ENCODE results near the gene USP36. TPM values are rescaled to one million over a fixed set of nuclear protein-coding genes. Genes with fewer than 3 reads are reported as not detected.
A peak's percentile ranks its signal among the peaks of the same experiment; 100 is the strongest.

USP36 gene
- polyA plus RNA-seq, 3 donors, result 4.4 to 30.0 (median 6.1) TPM

DNA sequence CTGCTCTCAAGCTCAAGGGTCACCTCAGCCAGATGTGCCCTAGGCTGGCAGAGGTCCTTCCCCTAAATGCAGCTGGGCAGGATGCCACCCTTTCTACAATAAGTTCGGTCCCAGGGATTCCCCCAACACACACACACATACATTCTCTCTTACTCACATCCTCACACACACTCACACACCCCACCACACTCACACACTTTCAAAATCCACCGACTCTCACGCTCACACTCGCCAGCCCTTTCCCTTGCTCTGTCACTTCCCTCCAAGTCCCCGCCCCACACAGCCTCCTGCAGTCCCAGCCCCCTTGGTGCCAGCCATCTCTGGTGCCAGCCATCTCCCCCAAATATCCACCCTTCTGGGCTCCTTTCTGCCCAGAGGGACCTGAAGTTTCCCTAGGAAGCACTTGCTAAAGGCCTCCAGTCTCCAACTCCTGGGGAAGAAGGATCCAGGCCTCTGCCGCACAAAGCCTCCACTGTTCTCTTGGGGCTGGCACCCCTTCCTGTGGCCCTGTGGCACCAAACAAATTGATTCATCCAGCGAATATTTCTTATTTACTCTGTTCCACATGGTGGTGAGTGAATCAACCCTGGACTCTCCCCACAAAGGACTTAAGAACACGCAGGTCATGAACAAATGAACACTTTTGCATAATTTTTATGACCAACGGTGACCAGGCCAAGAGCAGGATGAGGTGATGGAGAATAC lies 3.8 kb upstream of the USP36 start:
- Mint-ChIP-seq H3K36me3 (no peaks in the 10 kb centered on the region), H3K9me3 (no peaks in the 10 kb centered on the region), H3K4me1 (peaks cover 21% of the 10 kb centered on the region), H3K4me3 (no peak overlapping the region), H3K27me3 (ENCODE audit: low read depth in 3 of 3) (peaks cover 1 to 3% (median 2%) of the 10 kb centered on the region in 3 donors), H3K27ac (peak overlapping the region in 5 of 7 donors; percentile 1 to 70 (median 52))
- no peak overlapping the region for H3K4me3 ChIP-seq (replicated peaks in 1 of 3; ENCODE audit: low read depth in 2 of 3, low read length in 3 of 3)
- DNase-seq, result peak; percentile 37 to 86 (median 70)
- no peaks in the 10 kb centered on the region for H3K27me3 ChIP-seq (ENCODE audit: control insufficient read depth in 2 of 2, insufficient read depth in 2 of 2, low read length in 2 of 2)
- peaks cover 11 to 22% of the 10 kb centered on the region in 2 donors for H3K4me1 ChIP-seq (ENCODE audit: control insufficient read depth in 1 of 2, insufficient read depth in 2 of 2, low read length in 2 of 2)
- TF ChIP-seq, protein P1, sequence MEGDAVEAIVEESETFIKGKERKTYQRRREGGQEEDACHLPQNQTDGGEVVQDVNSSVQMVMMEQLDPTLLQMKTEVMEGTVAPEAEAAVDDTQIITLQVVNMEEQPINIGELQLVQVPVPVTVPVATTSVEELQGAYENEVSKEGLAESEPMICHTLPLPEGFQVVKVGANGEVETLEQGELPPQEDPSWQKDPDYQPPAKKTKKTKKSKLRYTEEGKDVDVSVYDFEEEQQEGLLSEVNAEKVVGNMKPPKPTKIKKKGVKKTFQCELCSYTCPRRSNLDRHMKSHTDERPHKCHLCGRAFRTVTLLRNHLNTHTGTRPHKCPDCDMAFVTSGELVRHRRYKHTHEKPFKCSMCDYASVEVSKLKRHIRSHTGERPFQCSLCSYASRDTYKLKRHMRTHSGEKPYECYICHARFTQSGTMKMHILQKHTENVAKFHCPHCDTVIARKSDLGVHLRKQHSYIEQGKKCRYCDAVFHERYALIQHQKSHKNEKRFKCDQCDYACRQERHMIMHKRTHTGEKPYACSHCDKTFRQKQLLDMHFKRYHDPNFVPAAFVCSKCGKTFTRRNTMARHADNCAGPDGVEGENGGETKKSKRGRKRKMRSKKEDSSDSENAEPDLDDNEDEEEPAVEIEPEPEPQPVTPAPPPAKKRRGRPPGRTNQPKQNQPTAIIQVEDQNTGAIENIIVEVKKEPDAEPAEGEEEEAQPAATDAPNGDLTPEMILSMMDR (IDR thresholded peaks at IDR 0.05), result no peak
- WGBS (ENCODE audit: insufficient coverage), result 37% methylated on average over 8 of the region's 9 CpGs
- H2AFZ ChIP-seq (ENCODE audit: insufficient read depth, low read depth, low read length, poor library complexity, severe bottlenecking), result no peak overlapping the region
- no peak overlapping the region for H3K4me2 ChIP-seq (replicated peaks; ENCODE audit: extremely low read depth, low read length, poor library complexity, severe bottlenecking)
- H3K79me2 ChIP-seq (ENCODE audit: insufficient read depth, low read length), result peaks cover 8% of the 10 kb centered on the region
- no peaks in the 10 kb centered on the region for H3K36me3 ChIP-seq (replicated peaks in 1 of 2; ENCODE audit: control insufficient read depth in 1 of 2, insufficient read depth in 2 of 2, low read length in 2 of 2)
- H3K27ac ChIP-seq (ENCODE audit: low read depth in 1 of 2, low read length in 2 of 2), result no peak overlapping the region
- H3K9ac ChIP-seq (ENCODE audit: insufficient read depth, low read length, poor library complexity, severe bottlenecking), result no peak overlapping the region
- H3K9me3 ChIP-seq (replicated peaks in 1 of 2; ENCODE audit: control insufficient read depth in 1 of 2, insufficient read depth in 1 of 2, low read length in 2 of 2), result no peaks in the 10 kb centered on the region
- intact Hi-C loops (cut with micrococcal nuclease), result loop anchor here (5.0 to 10.0 kb wide), 3 partner anchors 73 to 130 kb away; partner anchors contain the start of gene LGALS3BP (in 1 of the 2)
- H4K20me1 ChIP-seq (ENCODE audit: insufficient read depth, low read length), result peaks cover under 1% of the 10 kb centered on the region

DNA sequence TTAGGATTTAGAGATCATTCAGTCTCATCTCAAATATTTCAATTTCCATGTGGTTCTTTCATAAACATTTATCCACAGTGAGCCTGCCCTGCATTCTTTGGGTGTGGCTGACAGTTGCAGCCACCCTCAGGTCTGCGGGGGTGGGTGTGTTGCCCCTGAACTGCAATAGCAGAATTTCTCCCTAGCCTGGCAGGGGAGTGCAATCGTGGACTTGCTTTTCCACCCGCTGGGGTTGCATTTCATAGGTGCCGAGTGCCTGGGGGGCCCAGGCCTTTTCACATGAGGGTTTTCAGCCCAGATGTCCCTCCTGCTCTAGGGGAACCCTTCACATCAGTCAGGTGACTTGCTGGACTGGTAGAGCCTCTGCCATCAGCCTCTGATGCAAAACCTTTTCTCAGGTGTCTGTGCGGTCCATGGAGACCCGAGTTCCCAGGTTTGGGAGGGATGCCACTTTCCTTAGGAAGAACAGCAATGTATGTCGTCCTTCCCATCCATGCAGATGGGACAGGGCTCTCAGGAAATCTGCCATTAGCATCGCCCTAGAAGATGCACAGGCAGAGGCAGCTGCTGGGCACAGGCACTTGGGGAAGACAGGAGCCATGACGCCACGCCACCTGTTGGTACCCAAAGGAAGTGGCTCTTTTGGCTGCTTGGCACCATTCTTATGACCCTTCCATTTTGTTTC lies 2.4 kb upstream of the USP36 start:
- peaks cover 22% of the 10 kb centered on the region for H3K79me2 ChIP-seq (ENCODE audit: insufficient read depth, low read length)
- H3K4me1 ChIP-seq (ENCODE audit: control insufficient read depth in 1 of 2, insufficient read depth in 2 of 2, low read length in 2 of 2), result peaks cover 18 to 33% of the 10 kb centered on the region in 2 donors
- no peak overlapping the region for H3K27ac ChIP-seq (ENCODE audit: low read depth in 1 of 2, low read length in 2 of 2)
- H3K9ac ChIP-seq (ENCODE audit: insufficient read depth, low read length, poor library complexity, severe bottlenecking), result no peak overlapping the region
- no peaks in the 10 kb centered on the region for H3K27me3 ChIP-seq (ENCODE audit: control insufficient read depth in 2 of 2, insufficient read depth in 2 of 2, low read length in 2 of 2)
- Mint-ChIP-seq H3K27me3 (ENCODE audit: low read depth in 3 of 3) (peaks cover 1 to 3% (median 2%) of the 10 kb centered on the region in 3 donors), H3K36me3 (peaks cover 5 to 8% of the 10 kb centered on the region in 2 donors), H3K4me1 (peaks cover 33% of the 10 kb centered on the region), H3K27ac (peak overlapping the region in 1 of 7 donors; percentile 20), H3K9me3 (no peaks in the 10 kb centered on the region), H3K4me3 (no peak overlapping the region)
- H3K4me3 ChIP-seq (replicated peaks in 1 of 3; ENCODE audit: low read depth in 2 of 3, low read length in 3 of 3), result no peak overlapping the region
- intact Hi-C loops (cut with micrococcal nuclease), result loop anchor here (5.0 to 10.0 kb wide), 3 partner anchors 74 to 132 kb away; partner anchors contain the start of gene LGALS3BP (in 1 of the 2)
- no peak overlapping the region for H3K4me2 ChIP-seq (replicated peaks; ENCODE audit: extremely low read depth, low read length, poor library complexity, severe bottlenecking)
- H3K9me3 ChIP-seq (replicated peaks in 1 of 2; ENCODE audit: control insufficient read depth in 1 of 2, insufficient read depth in 1 of 2, low read length in 2 of 2), result no peaks in the 10 kb centered on the region
- peak; percentile 57 to 64 (median 59) for DNase-seq
- 81% methylated on average over 7 of the region's 10 CpGs for WGBS (ENCODE audit: insufficient coverage)
- H2AFZ ChIP-seq (ENCODE audit: insufficient read depth, low read depth, low read length, poor library complexity, severe bottlenecking), result no peak overlapping the region
- peaks cover 0 to 2% of the 10 kb centered on the region in 2 donors for H3K36me3 ChIP-seq (replicated peaks in 1 of 2; ENCODE audit: control insufficient read depth in 1 of 2, insufficient read depth in 2 of 2, low read length in 2 of 2)
- TF ChIP-seq, protein P1 (IDR thresholded peaks at IDR 0.05), result peak; percentile 69
- peaks cover 13% of the 10 kb centered on the region for H4K20me1 ChIP-seq (ENCODE audit: insufficient read depth, low read length)

All from CD14-positive monocyte (primary cell).